Pancreas (tissue), 10 donors: ENCODE measurements around the gene SKI. TPM values are rescaled to one million over a fixed set of nuclear protein-coding genes. Genes with fewer than 3 reads are reported as not detected.

Source experiments
- ATAC-seq, 4 donors: fragments of 200-7000 bp; cut with Tn5 transposase; one replicate each; pipeline versions ENCODE4 v1.8.0 to v1.9.1; 2020; ENCODE audit warnings: mild to moderate bottlenecking in 4 of 4, moderate library complexity in 4 of 4
- DNase-seq, 6 donors: peaks; one replicate each; pipeline ENCODE4 v3.0.0-alpha.2; 2020
- FAIRE-seq: peaks from 2 replicates; lab custom pipeline; 2012; peaks lifted over from hg19 to GRCh38; lab: Jason Lieb, UNC
- H3K27ac ChIP-seq, 4 donors: fragments of 200-600 bp; sonication (generic); 1 replicate in 3 of 4; 2 replicates in 1 of 4; pipeline versions ENCODE4 v1.5.0 to v1.8.0; 2020
- H3K27me3 ChIP-seq, 4 donors: fragments of 200-600 bp; one replicate each; pipeline ENCODE4 v1.8.0; 2021
- H3K36me3 ChIP-seq, 3 donors: fragments of 200-600 bp; sonication (generic) in 1 of 3; one replicate each; pipeline versions ENCODE4 v1.5.0 to v1.8.0; 2020 to 2021
- H3K4me1 ChIP-seq, 3 donors: fragments of 200-600 bp; one replicate each; pipeline ENCODE4 v1.8.0; 2021
- H3K4me3 ChIP-seq, 4 donors: fragments of 200-600 bp; sonication (generic) in 2 of 4; one replicate each; pipeline versions ENCODE4 v1.5.0 to v1.8.0; 2020 to 2021
- H3K9me3 ChIP-seq, 4 donors: fragments of 200-600 bp; one replicate each; pipeline ENCODE4 v1.8.0; 2021
- CTCF ChIP-seq, 4 donors: fragments of 200-600 bp; sonication (generic) in 3 of 4; IDR thresholded peaks; one replicate each; pipeline versions ENCODE4 v1.5.0 to v1.8.0; 2021; ENCODE audit warnings: antibody characterized with exemption in 4 of 4
- WGBS, 2 donors: extraction: QIAGEN DNeasy Blood & Tissue Kit; methylation state at CpG; one replicate each; pipeline ENCODE4 v1.1.7; 2013; 5-methylcytosine and 5-hydroxymethylcytosine counted together
- intact Hi-C, 3 donors: fragments of 100-400 bp; cut with DNase I; formaldehyde crosslinking; loops; one replicate each; pipeline versions ENCODE4 v1.11.1 to v1.14.2; 2022
- polyA plus RNA-seq, 2 donors: library from polyadenylated mRNA; stranded (reverse); fragments of 200-250 nt; gene quantifications; one replicate each; pipeline ENCODE4 v1.2.3, GENCODE V29; 2013
- total RNA-seq, 6 donors: library from RNA; stranded (reverse); fragmentation: NEBNext Ultra II Directional in 4 of 6; extraction: Animal tissue kit (Norgen Biotek cat#: 25700) in 4 of 6; gene quantifications; one replicate each; pipeline versions ENCODE4 v1.2.1 to v1.2.4, GENCODE V29; 2021 to 2023
- donor health status: healthy with polysubstance abuse.
- donor health status: DM: no; HTN: no; CAD: no; lungs with moderate emphysema.
- donor health status: DM: no; HTN: no; CAD: no.
- donor health status: control.
- donor health status: control.
- donor health status: Bipolar disorder and iron deficiency.
- donor health status: DM: yes; HTN: yes; CAD: no.
- donor health status: DM: no; HTN: no; CAD: no.
- donor health status: DM: no; HTN: no; CAD: no.
- donor health status: DM: yes; HTN: yes; CAD: no.

The SKI gene
- total and polyA plus RNA-seq, 8 donors, result 8.6 to 27.9 (median 14.0) TPM

GRCh38 chr1:2318314-2319278, 90.5 kb downstream of the SKI start:
- no peak for TF ChIP-seq CTCF (IDR thresholded peaks at IDR 0.05)
- H3K27ac ChIP-seq, result no peak overlapping the region
- H3K36me3 ChIP-seq, result no peaks in the 10 kb centered on the region
- intact Hi-C loops, result no loop called here
- H3K4me3 ChIP-seq, result no peak overlapping the region
- WGBS, 2 donors, result 60 to 62% methylated on average over 40 to 41 of the region's 41 CpGs
- FAIRE-seq (no peak), ATAC-seq (no peak), DNase-seq (no peak)
- H3K4me1 ChIP-seq, result no peaks in the 10 kb centered on the region
- no peaks in the 10 kb centered on the region for H3K9me3 ChIP-seq
- no peaks in the 10 kb centered on the region for H3K27me3 ChIP-seq

DNA sequence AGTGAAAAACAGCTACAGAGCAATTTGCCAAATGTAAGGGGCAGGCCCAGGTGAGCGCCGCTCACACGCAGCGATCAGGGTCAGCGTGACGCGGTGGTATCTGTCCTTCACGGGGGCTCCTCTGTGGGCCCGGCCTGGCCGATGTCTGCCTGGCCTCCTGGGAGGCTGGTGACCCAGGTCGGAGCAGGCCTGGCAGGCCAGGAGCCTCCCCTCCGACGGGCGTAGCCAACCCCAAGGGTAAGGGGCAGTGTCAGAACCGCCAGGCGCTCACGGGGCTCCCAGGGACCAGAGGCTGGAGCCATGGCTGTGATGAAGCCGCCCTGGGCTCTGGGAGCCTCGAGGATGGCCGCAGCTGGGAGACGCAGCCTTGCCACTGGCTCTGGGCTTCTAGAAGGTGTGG, 91.2 kb downstream of the SKI start:
- WGBS, 2 donors, result 74 to 79% methylated on average over 21 of the region's 21 CpGs
- Histone ChIP-seq H3K9me3 (no peaks in the 10 kb centered on the region), H3K4me1 (no peaks in the 10 kb centered on the region), H3K27ac (no peak overlapping the region), H3K36me3 (no peaks in the 10 kb centered on the region), H3K27me3 (no peaks in the 10 kb centered on the region), H3K4me3 (no peak overlapping the region)
- ATAC-seq (no peak), FAIRE-seq (no peak), DNase-seq (no peak)
- intact Hi-C loops, result no loop called here
- no peak for TF ChIP-seq CTCF (IDR thresholded peaks at IDR 0.05)

DNA sequence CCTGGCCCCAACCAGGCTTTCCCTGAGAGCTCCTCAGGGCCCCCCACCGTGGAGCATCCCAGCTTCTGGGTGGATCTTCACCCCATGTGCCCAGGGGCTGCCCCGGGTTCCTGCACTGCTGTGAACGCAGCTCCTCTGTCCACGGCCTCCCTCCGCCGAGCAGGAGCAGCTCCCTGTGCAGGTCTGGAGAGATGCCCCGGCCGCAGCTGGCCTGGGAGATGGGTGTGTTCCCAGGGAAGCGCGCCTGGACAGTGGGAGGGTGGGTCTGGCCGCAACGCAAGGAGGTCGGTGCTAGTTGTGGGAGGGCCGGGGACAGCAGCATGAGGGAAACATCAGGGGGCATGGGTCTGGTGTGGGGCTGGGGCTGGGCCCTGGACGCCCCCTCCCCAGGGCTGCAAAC, 91.9 kb downstream of the SKI start:
- H3K4me3 ChIP-seq, result no peak overlapping the region
- 78 to 80% methylated on average over 15 of the region's 15 CpGs for WGBS, 2 donors
- no peaks in the 10 kb centered on the region for H3K9me3 ChIP-seq
- TF ChIP-seq CTCF (IDR thresholded peaks at IDR 0.05), result no peak
- ATAC-seq (no peak), DNase-seq (no peak), FAIRE-seq (no peak)
- H3K36me3 ChIP-seq, result no peaks in the 10 kb centered on the region
- intact Hi-C loops, result no loop called here
- no peak overlapping the region for H3K27ac ChIP-seq
- H3K27me3 ChIP-seq, result no peaks in the 10 kb centered on the region
- no peaks in the 10 kb centered on the region for H3K4me1 ChIP-seq

DNA sequence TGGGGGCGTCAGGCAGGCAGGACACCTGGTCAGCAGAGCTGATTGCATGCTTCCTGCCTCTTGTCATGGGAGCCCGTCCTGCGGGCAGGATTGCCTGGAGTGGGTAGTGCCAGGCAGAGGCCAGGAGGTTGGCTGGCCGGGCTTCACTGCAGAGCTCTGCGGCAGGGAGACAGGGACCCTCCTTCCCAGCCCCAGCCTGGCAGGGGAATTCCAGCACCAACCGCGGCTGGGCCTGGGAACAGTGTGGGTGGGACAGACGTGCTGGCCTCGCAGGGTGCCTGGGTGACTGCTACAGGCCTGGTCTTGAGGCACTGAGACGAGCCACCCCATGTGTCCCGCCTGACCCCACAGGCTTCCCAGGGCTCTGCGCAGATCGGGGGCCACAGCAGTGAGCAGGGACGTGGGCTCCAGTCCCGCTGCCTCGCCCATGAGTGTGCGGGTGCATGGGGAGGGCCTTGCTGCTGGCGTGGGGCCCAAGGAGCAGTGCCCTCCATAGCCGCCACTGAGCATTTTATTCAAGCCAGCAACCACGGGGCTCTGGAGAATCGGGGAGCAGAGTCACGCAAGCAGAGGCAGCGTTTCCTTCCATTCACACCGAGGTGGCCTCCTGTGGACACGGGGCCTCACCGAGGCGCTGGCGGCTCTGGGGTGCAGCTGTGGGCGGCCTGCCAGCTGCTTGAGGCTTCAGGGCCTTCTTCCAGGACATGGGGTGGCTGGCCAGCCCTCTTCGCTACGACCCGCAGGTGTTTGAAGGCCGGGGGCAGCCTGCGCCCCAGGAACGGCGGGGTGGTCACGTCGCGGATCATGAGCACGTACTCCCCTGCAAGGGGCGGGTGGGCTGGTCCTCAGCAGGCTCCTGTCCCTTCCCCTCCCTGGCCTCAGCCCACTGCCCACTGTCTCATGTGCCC, 92.9 kb downstream of the SKI start:
- ATAC-seq (no peak), FAIRE-seq (no peak), DNase-seq (no peak)
- Histone ChIP-seq H3K4me1 (no peaks in the 10 kb centered on the region), H3K27me3 (no peaks in the 10 kb centered on the region), H3K4me3 (no peak overlapping the region), H3K27ac (no peak overlapping the region), H3K36me3 (no peaks in the 10 kb centered on the region), H3K9me3 (no peaks in the 10 kb centered on the region)
- WGBS, 2 donors, result 78 to 83% methylated on average over 39 to 41 of the region's 41 CpGs
- no peak for TF ChIP-seq CTCF (IDR thresholded peaks at IDR 0.05)
- intact Hi-C loops, result no loop called here
